ENCODE measurements around the gene PSMG1. TPM values are rescaled to one million over a fixed set of nuclear protein-coding genes. Genes with fewer than 3 reads are reported as not detected.

PSMG1 gene
- total RNA-seq, 1 experiment from 2014 or later = 110 TPM

DNA sequence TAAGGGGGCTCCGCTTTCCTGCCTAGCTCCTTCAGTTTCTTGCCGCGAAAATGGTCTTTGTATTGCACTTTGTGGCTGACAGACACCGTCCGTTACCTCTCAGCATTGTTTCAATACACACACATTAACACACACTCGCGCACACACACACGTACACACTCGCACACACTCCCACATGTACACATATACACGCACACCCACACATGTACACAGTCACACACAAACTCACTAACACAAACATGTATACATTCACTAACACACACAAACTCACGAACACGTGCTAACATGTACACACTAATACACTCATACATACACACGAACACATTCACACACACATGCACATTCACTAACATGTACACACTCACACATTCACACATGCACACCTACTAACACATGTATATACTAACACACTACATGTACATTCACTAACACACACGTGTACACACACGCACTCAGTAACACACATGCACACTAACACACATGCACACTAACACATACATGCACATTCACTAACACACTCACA is 48.9 kb downstream of the PSMG1 start:
- Histone ChIP-seq H3K4me1 (ENCODE audit: insufficient read depth, low read length) (peaks cover 17% of the 10 kb centered on the region), H3K27me3 (ENCODE audit: low read length) (no peaks in the 10 kb centered on the region), H3K4me3 (ENCODE audit: low read length) (no peak overlapping the region), H3K79me2 (ENCODE audit: low read length) (no peaks in the 10 kb centered on the region), H3K27ac (ENCODE audit: low read length) (no peak overlapping the region), H3K9ac (ENCODE audit: low read length) (no peak overlapping the region), H3K9me3 (ENCODE audit: low read length) (no peaks in the 10 kb centered on the region), H3K36me3 (ENCODE audit: low read depth, low read length) (no peaks in the 10 kb centered on the region), H4K20me1 (ENCODE audit: low read length) (no peaks in the 10 kb centered on the region), H2AFZ (ENCODE audit: low read length) (no peak overlapping the region), H3K4me2 (ENCODE audit: low read length) (no peak overlapping the region), H3K9me2 (replicated peaks; ENCODE audit: low read length) (no peaks in the 10 kb centered on the region), H3F3A (ENCODE audit: low read length, unreplicated experiment) (no peaks in the 10 kb centered on the region)
- ChIA-PET CTCF (no interaction called here), POLR2A (ENCODE audit: unreplicated experiment) (no interaction called here)
- intact Hi-C loops (cut with micrococcal nuclease) = no loop called here
- TF ChIP-seq EZH2 (IDR thresholded peaks at IDR 0.05; ENCODE audit: low read length, unreplicated experiment) (no peak), EZH2phosphoT487 (IDR thresholded peaks at IDR 0.05; ENCODE audit: borderline replicate concordance, low read length) (no peak)
- TF ChIP-seq, protein P1, sequence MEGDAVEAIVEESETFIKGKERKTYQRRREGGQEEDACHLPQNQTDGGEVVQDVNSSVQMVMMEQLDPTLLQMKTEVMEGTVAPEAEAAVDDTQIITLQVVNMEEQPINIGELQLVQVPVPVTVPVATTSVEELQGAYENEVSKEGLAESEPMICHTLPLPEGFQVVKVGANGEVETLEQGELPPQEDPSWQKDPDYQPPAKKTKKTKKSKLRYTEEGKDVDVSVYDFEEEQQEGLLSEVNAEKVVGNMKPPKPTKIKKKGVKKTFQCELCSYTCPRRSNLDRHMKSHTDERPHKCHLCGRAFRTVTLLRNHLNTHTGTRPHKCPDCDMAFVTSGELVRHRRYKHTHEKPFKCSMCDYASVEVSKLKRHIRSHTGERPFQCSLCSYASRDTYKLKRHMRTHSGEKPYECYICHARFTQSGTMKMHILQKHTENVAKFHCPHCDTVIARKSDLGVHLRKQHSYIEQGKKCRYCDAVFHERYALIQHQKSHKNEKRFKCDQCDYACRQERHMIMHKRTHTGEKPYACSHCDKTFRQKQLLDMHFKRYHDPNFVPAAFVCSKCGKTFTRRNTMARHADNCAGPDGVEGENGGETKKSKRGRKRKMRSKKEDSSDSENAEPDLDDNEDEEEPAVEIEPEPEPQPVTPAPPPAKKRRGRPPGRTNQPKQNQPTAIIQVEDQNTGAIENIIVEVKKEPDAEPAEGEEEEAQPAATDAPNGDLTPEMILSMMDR (conservative IDR thresholded peaks at IDR 0.05; ENCODE audit: low read depth, low read length) = no peak
- ATAC-seq (no peak), DNase-seq (no peak)
- no TSS peak for BruUV-seq (replicated peaks)

DNA sequence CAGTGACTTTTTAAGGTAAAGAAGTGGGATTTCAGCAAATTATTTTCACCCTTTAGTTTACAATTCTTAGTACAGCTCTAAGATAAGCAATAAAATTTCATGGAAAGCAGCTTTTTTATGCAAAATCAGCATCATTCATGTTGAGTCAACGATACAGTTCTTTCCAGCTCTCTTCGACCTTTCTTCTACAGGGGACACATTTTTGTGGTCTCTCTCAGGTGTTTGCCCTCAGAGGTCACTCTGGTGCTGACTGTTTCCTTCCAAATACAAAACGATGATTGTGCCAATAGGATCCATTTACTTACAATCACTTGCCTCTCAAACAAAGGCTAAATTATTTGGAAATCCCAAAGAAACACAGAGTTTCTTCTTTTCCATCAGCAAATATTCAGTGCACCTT is 51.0 kb downstream of the PSMG1 start:
- no peaks in the 10 kb centered on the region for H3F3A ChIP-seq (ENCODE audit: low read length, unreplicated experiment)
- TF ChIP-seq EZH2 (IDR thresholded peaks at IDR 0.05; ENCODE audit: low read length, unreplicated experiment) (no peak), EZH2phosphoT487 (IDR thresholded peaks at IDR 0.05; ENCODE audit: borderline replicate concordance, low read length) (no peak)
- TF ChIP-seq, protein P1 (conservative IDR thresholded peaks at IDR 0.05; ENCODE audit: low read depth, low read length) = no peak
- DNase-seq (no peak), ATAC-seq (no peak)
- intact Hi-C loops (cut with micrococcal nuclease) = no loop called here
- H3K27ac ChIP-seq (ENCODE audit: low read length) = no peak overlapping the region
- ChIA-PET CTCF (interaction anchor here (0.6 kb wide), 1 partner anchor 11 kb away, joined by 7 read pairs; no protein-coding TSS in a partner anchor), POLR2A (ENCODE audit: unreplicated experiment) (no interaction called here)
- peaks cover 9% of the 10 kb centered on the region for H3K4me1 ChIP-seq (ENCODE audit: insufficient read depth, low read length)
- H2AFZ ChIP-seq (ENCODE audit: low read length) = no peak overlapping the region
- no peaks in the 10 kb centered on the region for H3K36me3 ChIP-seq (ENCODE audit: low read depth, low read length)
- H3K4me2 ChIP-seq (ENCODE audit: low read length) = no peak overlapping the region
- no peaks in the 10 kb centered on the region for H3K79me2 ChIP-seq (ENCODE audit: low read length)
- H3K9me3 ChIP-seq (ENCODE audit: low read length) = no peaks in the 10 kb centered on the region
- no peaks in the 10 kb centered on the region for H4K20me1 ChIP-seq (ENCODE audit: low read length)
- no TSS peak for BruUV-seq (replicated peaks)
- H3K9ac ChIP-seq (ENCODE audit: low read length) = no peak overlapping the region
- no peak overlapping the region for H3K4me3 ChIP-seq (ENCODE audit: low read length)
- H3K9me2 ChIP-seq (replicated peaks; ENCODE audit: low read length) = no peaks in the 10 kb centered on the region
- no peaks in the 10 kb centered on the region for H3K27me3 ChIP-seq (ENCODE audit: low read length)

DNA sequence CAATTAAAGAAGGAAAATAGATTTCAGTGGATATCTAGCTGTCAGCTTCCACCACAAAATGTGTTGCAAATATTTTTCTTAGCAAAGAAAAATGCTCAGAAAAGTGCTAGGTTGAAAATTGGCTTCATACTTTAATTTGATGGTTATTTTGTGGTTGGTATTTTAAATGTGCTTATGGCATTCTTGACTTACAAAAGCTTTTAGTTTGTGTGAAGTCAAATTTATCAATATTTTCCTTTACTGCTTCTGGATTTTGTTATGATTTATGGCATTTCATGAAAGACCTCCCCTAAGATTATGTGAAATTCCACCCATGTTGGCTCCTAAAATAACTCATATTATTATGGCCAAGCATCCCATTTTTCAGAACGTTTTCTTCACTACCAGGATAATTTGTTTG is 51.5 kb downstream of the PSMG1 start:
- TF ChIP-seq, protein P1 (conservative IDR thresholded peaks at IDR 0.05; ENCODE audit: low read depth, low read length) = no peak
- TF ChIP-seq EZH2 (IDR thresholded peaks at IDR 0.05; ENCODE audit: low read length, unreplicated experiment) (no peak), EZH2phosphoT487 (IDR thresholded peaks at IDR 0.05; ENCODE audit: borderline replicate concordance, low read length) (no peak)
- Histone ChIP-seq H3K4me2 (ENCODE audit: low read length) (no peak overlapping the region), H3K9me3 (ENCODE audit: low read length) (no peaks in the 10 kb centered on the region), H3K27ac (ENCODE audit: low read length) (no peak overlapping the region), H3K9ac (ENCODE audit: low read length) (no peak overlapping the region), H3K4me1 (ENCODE audit: insufficient read depth, low read length) (peaks cover 4% of the 10 kb centered on the region), H2AFZ (ENCODE audit: low read length) (no peak overlapping the region), H3K79me2 (ENCODE audit: low read length) (no peaks in the 10 kb centered on the region), H4K20me1 (ENCODE audit: low read length) (no peaks in the 10 kb centered on the region), H3K27me3 (ENCODE audit: low read length) (no peaks in the 10 kb centered on the region), H3K36me3 (ENCODE audit: low read depth, low read length) (no peaks in the 10 kb centered on the region), H3K4me3 (ENCODE audit: low read length) (no peak overlapping the region), H3F3A (ENCODE audit: low read length, unreplicated experiment) (no peaks in the 10 kb centered on the region), H3K9me2 (replicated peaks; ENCODE audit: low read length) (no peaks in the 10 kb centered on the region)
- no TSS peak for BruUV-seq (replicated peaks)
- CTCF ChIA-PET = interaction anchor here (0.6 kb wide), 1 partner anchor 12 kb away, joined by 7 read pairs; no protein-coding TSS in a partner anchor
- no peak for DNase-seq
- no peak for ATAC-seq
- POLR2A ChIA-PET (ENCODE audit: unreplicated experiment) = no interaction called here
- intact Hi-C loops (cut with micrococcal nuclease) = no loop called here
